Colonic mucosa (tissue), 4 donors: ENCODE data around the gene KCP. TPM values are rescaled to one million over a fixed set of nuclear protein-coding genes. Genes with fewer than 3 reads are reported as not detected.

ENCODE experiments used
- DNase-seq: peaks from one replicate; pipeline ENCODE4 v3.0.0-alpha.2; 2020
- H3K27ac ChIP-seq: fragments of 200-600 bp; one replicate; pipeline ENCODE4 v1.8.0; 2021
- H3K27me3 ChIP-seq: fragments of 200-600 bp; one replicate; pipeline ENCODE4 v1.8.0; 2021
- H3K36me3 ChIP-seq: fragments of 200-600 bp; one replicate; pipeline ENCODE4 v1.8.0; 2021
- H3K4me1 ChIP-seq: fragments of 200-600 bp; one replicate; pipeline ENCODE4 v1.8.0; 2021; ENCODE audit warnings: mild to moderate bottlenecking
- H3K4me3 ChIP-seq: fragments of 200-600 bp; one replicate; pipeline ENCODE4 v1.8.0; 2021
- H3K9ac ChIP-seq, 2 donors: one replicate each; pipeline ENCODE4 v1.7.0; 2013; ENCODE audit warnings: control low read depth in 2 of 2, low read depth in 2 of 2, low read length in 2 of 2
- H3K9me3 ChIP-seq: fragments of 200-600 bp; one replicate; pipeline ENCODE4 v1.8.0; 2021
- CTCF ChIP-seq: fragments of 200-600 bp; IDR thresholded peaks from one replicate; pipeline ENCODE4 v1.8.0; 2022; ENCODE audit warnings: antibody characterized with exemption, mild to moderate bottlenecking
- intact Hi-C: fragments of 100-400 bp; cut with DNase I; formaldehyde crosslinking; loops from one replicate; pipeline ENCODE4 v1.14.1; 2022
- total RNA-seq, 2 donors: library from RNA; stranded (reverse); fragmentation: NEBNext Ultra II Directional in 1 of 2; extraction: Animal tissue kit (Norgen Biotek cat#: 25700) in 1 of 2; gene quantifications; one replicate each; pipeline ENCODE4 v1.2.1, GENCODE V29; 2021
- donor health status: healthy.
- donor health status: DM: no; HTN: no; CAD: no.
- donor health status: DM: no; HTN: no; CAD: no.

Gene KCP
- total RNA-seq, 2 donors from 2014 or later = 0.64 to 1.1 TPM

GRCh38 chr7:128875523-128875948 lies 35.0 kb downstream of the KCP start:
- no peaks in the 10 kb centered on the region for H3K27me3 ChIP-seq
- no peaks in the 10 kb centered on the region for H3K9me3 ChIP-seq
- no peaks in the 10 kb centered on the region for H3K36me3 ChIP-seq
- peak overlapping the region in 1 of 2 donors; percentile 15 for H3K9ac ChIP-seq
- DNase-seq = no peak
- intact Hi-C loops = no loop called here
- no peak for TF ChIP-seq CTCF
- no peak overlapping the region for H3K4me3 ChIP-seq
- H3K4me1 ChIP-seq = no peaks in the 10 kb centered on the region
- H3K27ac ChIP-seq = no peak overlapping the region

GRCh38 chr7:128874140-128875031 lies 36.1 kb downstream of the KCP start:
- H3K27ac ChIP-seq = peak overlapping the region; percentile 27
- no peaks in the 10 kb centered on the region for H3K36me3 ChIP-seq
- H3K9ac ChIP-seq = peak overlapping the region; percentile 52 to 65
- TF ChIP-seq CTCF = no peak
- H3K4me1 ChIP-seq = no peaks in the 10 kb centered on the region
- H3K27me3 ChIP-seq = no peaks in the 10 kb centered on the region
- no peaks in the 10 kb centered on the region for H3K9me3 ChIP-seq
- H3K4me3 ChIP-seq = peak overlapping the region; percentile 20
- peak; percentile 92 for DNase-seq
- intact Hi-C loops = no loop called here

GRCh38 chr7:128873234-128873633 lies 37.3 kb downstream of the KCP start:
- H3K4me1 ChIP-seq = peaks cover 8% of the 10 kb centered on the region
- H3K9me3 ChIP-seq = no peaks in the 10 kb centered on the region
- intact Hi-C loops = no loop called here
- H3K36me3 ChIP-seq = no peaks in the 10 kb centered on the region
- DNase-seq = no peak
- no peak overlapping the region for H3K4me3 ChIP-seq
- no peaks in the 10 kb centered on the region for H3K27me3 ChIP-seq
- H3K27ac ChIP-seq = no peak overlapping the region
- H3K9ac ChIP-seq = no peak overlapping the region
- TF ChIP-seq CTCF = no peak

GRCh38 chr7:128872394-128872824 lies 38.1 kb downstream of the KCP start:
- H3K4me1 ChIP-seq = peaks cover 9% of the 10 kb centered on the region
- TF ChIP-seq CTCF = no peak
- H3K9ac ChIP-seq = no peak overlapping the region
- no peaks in the 10 kb centered on the region for H3K9me3 ChIP-seq
- no peaks in the 10 kb centered on the region for H3K27me3 ChIP-seq
- no peaks in the 10 kb centered on the region for H3K36me3 ChIP-seq
- H3K27ac ChIP-seq = no peak overlapping the region
- intact Hi-C loops = no loop called here
- no peak overlapping the region for H3K4me3 ChIP-seq
- no peak for DNase-seq

GRCh38 chr7:128871050-128871449 lies 39.5 kb downstream of the KCP start:
- Histone ChIP-seq H3K9ac (no peak overlapping the region), H3K4me1 (peaks cover 9% of the 10 kb centered on the region)

More at GRCh38 chr7:128871050-128871449, 39.5 kb downstream of the KCP start:
- no peak for TF ChIP-seq CTCF
- H3K36me3 ChIP-seq = no peaks in the 10 kb centered on the region
- no peak overlapping the region for H3K4me3 ChIP-seq
- no peaks in the 10 kb centered on the region for H3K27me3 ChIP-seq
- no peak overlapping the region for H3K27ac ChIP-seq
- DNase-seq = no peak
- intact Hi-C loops = no loop called here
- H3K9me3 ChIP-seq = no peaks in the 10 kb centered on the region
